C4-2B (cell line): ENCODE measurements around the gene LAYN.

ENCODE experiments used
- H3K27ac ChIP-seq: fragments of 450-650 bp; 2 replicates; pipeline ENCODE4 v1.5.1; 2017
- CTCF ChIP-seq: fragments of 450-650 bp; conservative IDR thresholded peaks from 2 replicates; pipeline ENCODE4 v1.5.1; 2017; ENCODE audit warnings: mild to moderate bottlenecking
- ZFX ChIP-seq: fragments of 450-650 bp; IDR thresholded peaks from 2 replicates; pipeline ENCODE4 v1.6.1; 2017

Gene LAYN, protein sequence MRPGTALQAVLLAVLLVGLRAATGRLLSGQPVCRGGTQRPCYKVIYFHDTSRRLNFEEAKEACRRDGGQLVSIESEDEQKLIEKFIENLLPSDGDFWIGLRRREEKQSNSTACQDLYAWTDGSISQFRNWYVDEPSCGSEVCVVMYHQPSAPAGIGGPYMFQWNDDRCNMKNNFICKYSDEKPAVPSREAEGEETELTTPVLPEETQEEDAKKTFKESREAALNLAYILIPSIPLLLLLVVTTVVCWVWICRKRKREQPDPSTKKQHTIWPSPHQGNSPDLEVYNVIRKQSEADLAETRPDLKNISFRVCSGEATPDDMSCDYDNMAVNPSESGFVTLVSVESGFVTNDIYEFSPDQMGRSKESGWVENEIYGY

GRCh38 chr11:111540114-111540936 is at the start of gene LAYN:
Gene LAYN (plus strand): TSS chr11:111540720. CDS start chr11:111540844, 124 bp downstream.
- TF ChIP-seq CTCF = no peak
- TF ChIP-seq ZFX = no peak
- H3K27ac ChIP-seq = no peak within 1 kb of the TSS

DNA sequence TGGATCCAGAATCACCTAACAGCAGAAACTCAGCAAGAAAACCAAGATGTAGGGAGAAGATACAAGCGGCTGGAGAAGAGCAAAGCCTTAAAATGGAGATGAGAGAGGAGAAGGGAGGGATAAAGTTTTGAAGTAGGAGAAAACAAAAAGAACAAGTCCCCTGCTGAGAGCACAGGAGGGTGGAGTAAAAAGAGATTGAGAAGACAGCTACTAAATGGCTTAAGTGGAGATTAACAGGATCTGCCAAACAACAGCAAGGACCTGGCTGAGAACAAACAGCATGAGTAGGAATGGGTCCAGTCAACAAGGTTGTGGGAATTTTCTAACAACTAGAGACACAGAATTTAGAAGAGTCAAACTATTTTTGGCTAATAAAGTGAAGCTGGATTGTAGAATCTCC is 46.5 kb upstream of the LAYN start:
- TF ChIP-seq ZFX = no peak
- TF ChIP-seq CTCF = no peak

DNA sequence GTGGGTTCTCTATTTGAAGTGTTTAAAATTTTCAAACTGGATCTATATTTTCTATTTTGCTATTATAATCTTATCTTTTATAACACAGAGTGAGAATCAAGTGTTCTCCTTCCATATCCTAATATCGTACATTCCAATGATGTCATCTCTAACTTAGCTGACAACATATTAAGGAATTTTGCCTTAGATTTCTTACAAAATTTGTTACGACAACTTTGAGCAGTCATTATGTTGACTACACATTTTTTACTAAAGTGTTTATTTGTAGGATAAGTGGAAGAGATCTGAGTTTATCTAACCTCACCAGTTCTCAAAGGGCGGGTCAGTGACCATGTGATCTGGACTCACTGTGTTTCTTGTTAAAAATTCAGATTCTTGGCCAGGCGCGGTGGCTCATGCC is 41.0 kb upstream of the LAYN start:
- H3K27ac ChIP-seq = no peak overlapping the region

More for the DNA sequence above, 46.5 kb upstream of the LAYN start:
- H3K27ac ChIP-seq = no peak overlapping the region

GRCh38 chr11:111500481-111500880 is 40.0 kb upstream of the LAYN start:
- no peak overlapping the region for H3K27ac ChIP-seq
- TF ChIP-seq CTCF = no peak
- TF ChIP-seq ZFX = no peak

More for the DNA sequence above, 41.0 kb upstream of the LAYN start:
- TF ChIP-seq ZFX = no peak
- TF ChIP-seq CTCF = no peak

DNA sequence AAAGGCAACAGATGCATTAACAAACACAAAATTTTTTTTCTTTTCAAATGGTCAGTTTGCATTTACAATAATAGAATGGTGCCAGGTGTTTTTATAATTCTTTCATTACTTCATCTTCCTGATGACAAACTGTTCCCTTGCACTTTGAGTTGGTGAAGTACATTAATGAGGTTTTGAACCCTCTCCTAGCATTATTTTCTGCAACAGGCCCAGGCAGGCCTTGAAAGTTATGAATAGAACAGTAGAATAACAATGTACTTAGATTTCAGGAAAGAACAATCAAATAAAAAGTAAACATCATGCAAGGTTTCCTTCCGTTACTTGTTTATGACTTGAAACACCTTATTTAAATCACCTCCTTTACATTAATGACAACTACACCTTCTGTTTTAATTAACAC is 37.9 kb upstream of the LAYN start:
- no peak overlapping the region for H3K27ac ChIP-seq
- no peak for TF ChIP-seq CTCF
- TF ChIP-seq ZFX = no peak

DNA sequence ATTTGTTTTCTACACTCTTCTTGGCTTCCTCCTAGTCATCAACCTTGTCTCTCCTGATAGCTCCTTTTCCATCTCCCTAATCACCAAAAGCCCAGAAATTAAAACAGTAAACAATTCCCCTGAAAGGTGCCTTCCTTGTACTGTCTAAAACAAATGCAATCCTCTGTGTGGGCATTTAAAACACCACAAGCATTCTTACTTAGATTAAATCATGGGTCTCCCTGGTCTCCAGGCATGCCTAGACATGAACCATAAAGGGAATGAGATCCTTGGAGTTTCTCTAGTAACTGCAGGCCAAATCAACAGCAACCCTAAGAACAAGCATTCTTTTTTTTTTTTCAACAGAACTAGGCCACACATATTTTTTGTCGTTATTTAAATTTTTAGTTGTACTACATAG is 30.2 kb upstream of the LAYN start:
- TF ChIP-seq ZFX (no peak), CTCF (no peak)
- H3K27ac ChIP-seq = no peak overlapping the region
